Vagina (tissue), 2 donors: ENCODE data around the gene MCM3AP. TPM values are rescaled to one million over a fixed set of nuclear protein-coding genes. Genes with fewer than 3 reads are reported as not detected.

Experiments used
- DNase-seq, 2 donors: peaks; one replicate each; pipeline ENCODE4 v3.0.0-alpha.2; 2017; ENCODE audit errors: extremely low spot score in 2 of 2
- H3K27ac ChIP-seq: fragments of 200-600 bp; sonication (generic); one replicate; pipeline ENCODE4 v1.5.1; 2019
- H3K27me3 ChIP-seq: fragments of 200-600 bp; sonication (generic); one replicate; pipeline ENCODE4 v1.5.1; 2019
- H3K36me3 ChIP-seq, 2 donors: fragments of 200-600 bp; sonication (generic); one replicate each; pipeline ENCODE4 v1.5.1; 2017 to 2019
- H3K4me1 ChIP-seq: fragments of 200-600 bp; sonication (generic); one replicate; pipeline ENCODE4 v1.5.1; 2019
- H3K4me3 ChIP-seq, 2 donors: fragments of 200-600 bp; sonication (generic); 1 replicate in 1 of 2; 2 replicates in 1 of 2; pipeline ENCODE4 v1.5.1; 2016 to 2019
- H3K9me3 ChIP-seq: fragments of 200-600 bp; sonication (generic); one replicate; pipeline ENCODE4 v1.5.1; 2019
- POLR2A ChIP-seq, 2 donors: fragments of 450-650 bp; IDR thresholded peaks; one replicate each; pipeline ENCODE4 v1.6.1; 2017; ENCODE audit warnings: antibody characterized with exemption in 2 of 2, mild to moderate bottlenecking in 2 of 2, moderate library complexity in 2 of 2
- POLR2AphosphoS5 ChIP-seq, 2 donors: sonication (generic); formaldehyde crosslinking; IDR thresholded peaks; one replicate each; pipeline ENCODE4 v1.9.0; 2017; ENCODE audit warnings: antibody characterized with exemption in 2 of 2, mild to moderate bottlenecking in 2 of 2, low read depth in 1 of 2; ENCODE audit not compliant: insufficient read depth in 1 of 2
- intact Hi-C: fragments of 100-400 bp; cut with DNase I; formaldehyde crosslinking; loops from one replicate; pipeline ENCODE4 v1.15.1; 2023
- total RNA-seq: library from RNA; depleted of rRNA; stranded (reverse); fragments of >200 nt; gene quantifications from one replicate; pipeline ENCODE4 v1.2.3, GENCODE V29; 2016
- TF ChIP-seq, protein P1 (sequence below), 3 experiments: fragments of 450-650 bp in 2 of 3; fragments of 200-600 bp in 1 of 3; sonication (generic) in 1 of 3; IDR thresholded peaks; one replicate each; pipeline ENCODE4 v1.5.1; 2017 to 2019; ENCODE audit warnings: antibody characterized with exemption in 3 of 3, mild to moderate bottlenecking in 2 of 3, moderate library complexity in 2 of 3

Gene MCM3AP
- total RNA-seq, 1 donor from 2014 or later = 115 TPM

DNA sequence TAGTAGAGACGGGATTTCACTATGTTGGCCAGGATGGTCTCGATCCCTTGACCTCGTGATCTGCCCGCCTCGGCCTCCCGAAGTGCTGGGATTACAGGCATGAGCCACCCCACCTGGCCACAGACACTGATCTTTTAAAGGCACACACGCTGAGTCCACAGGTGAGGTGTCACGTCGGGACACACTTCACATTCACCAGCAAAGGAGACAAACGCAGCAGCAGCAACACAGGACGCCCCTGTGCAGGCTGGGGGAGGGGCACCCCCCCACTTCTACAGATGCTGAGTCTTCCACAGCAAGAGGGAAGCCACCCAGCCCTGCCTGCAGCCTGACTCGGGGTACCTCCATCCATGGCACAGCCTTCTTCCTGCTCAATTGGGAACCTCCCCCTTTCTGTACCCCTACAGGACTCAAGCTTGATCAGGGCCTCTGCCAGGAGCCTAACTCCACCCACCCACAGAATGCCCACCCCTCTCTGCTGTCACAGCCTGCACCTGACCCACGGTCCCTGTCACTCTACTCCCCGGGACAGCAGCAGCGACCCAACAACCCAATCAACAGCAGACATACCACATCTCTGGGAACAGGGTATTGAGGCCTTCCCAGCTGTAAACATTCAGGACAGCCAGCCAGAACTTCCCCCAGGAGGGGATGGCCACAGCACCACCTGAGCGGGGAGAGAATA is 66.4 kb downstream of the MCM3AP start:
- H3K27ac ChIP-seq = no peak overlapping the region
- no peak for TF ChIP-seq POLR2AphosphoS5 (IDR thresholded peaks at IDR 0.05; ENCODE audit: insufficient read depth in 1 of 2, low read depth in 1 of 2)
- no peak for TF ChIP-seq POLR2A (IDR thresholded peaks at IDR 0.05)
- TF ChIP-seq, protein P1, sequence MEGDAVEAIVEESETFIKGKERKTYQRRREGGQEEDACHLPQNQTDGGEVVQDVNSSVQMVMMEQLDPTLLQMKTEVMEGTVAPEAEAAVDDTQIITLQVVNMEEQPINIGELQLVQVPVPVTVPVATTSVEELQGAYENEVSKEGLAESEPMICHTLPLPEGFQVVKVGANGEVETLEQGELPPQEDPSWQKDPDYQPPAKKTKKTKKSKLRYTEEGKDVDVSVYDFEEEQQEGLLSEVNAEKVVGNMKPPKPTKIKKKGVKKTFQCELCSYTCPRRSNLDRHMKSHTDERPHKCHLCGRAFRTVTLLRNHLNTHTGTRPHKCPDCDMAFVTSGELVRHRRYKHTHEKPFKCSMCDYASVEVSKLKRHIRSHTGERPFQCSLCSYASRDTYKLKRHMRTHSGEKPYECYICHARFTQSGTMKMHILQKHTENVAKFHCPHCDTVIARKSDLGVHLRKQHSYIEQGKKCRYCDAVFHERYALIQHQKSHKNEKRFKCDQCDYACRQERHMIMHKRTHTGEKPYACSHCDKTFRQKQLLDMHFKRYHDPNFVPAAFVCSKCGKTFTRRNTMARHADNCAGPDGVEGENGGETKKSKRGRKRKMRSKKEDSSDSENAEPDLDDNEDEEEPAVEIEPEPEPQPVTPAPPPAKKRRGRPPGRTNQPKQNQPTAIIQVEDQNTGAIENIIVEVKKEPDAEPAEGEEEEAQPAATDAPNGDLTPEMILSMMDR (IDR thresholded peaks at IDR 0.05) = no peak
- no peak for DNase-seq
- H3K4me3 ChIP-seq = no peak overlapping the region
- H3K9me3 ChIP-seq = no peaks in the 10 kb centered on the region
- H3K36me3 ChIP-seq = peaks cover 0 to 33% of the 10 kb centered on the region in 2 donors
- no peaks in the 10 kb centered on the region for H3K27me3 ChIP-seq
- intact Hi-C loops = no loop called here
- H3K4me1 ChIP-seq = no peaks in the 10 kb centered on the region

DNA sequence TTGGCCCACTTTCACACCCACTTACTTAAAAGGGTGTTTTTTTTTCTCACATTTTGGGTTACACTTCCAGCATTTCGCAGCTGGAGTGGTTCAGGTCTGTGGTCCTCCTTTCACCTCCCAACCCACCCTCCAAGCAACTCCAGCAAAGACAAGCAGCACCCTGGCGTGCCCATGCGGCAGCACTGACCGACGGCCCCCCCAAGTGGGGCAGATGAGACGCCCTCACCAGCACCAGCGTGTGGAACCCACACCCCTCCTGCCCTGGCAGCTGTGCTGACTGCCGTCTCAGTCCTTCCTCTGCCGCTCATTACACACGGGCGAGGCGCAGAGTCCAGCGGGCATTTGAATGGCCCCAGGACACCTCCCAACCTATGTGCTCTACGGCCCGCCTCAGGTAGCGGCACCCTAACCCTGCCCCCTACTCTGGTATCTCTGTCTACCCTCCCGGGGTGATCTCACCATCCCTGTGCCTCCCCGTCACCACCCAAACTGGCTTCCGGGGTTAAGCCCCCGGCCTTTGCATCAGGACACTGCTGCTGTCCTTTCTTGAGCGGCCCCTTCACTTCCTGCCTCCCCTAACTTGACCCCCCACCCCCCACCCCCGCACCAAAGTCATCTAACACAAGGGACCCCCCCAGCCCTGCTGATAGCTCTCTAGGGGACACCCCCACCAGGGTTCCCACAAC is 67.8 kb downstream of the MCM3AP start:
- no peaks in the 10 kb centered on the region for H3K4me1 ChIP-seq
- H3K27me3 ChIP-seq = no peaks in the 10 kb centered on the region
- H3K36me3 ChIP-seq = peaks cover 0 to 43% of the 10 kb centered on the region in 2 donors
- no peaks in the 10 kb centered on the region for H3K9me3 ChIP-seq
- intact Hi-C loops = no loop called here
- no peak overlapping the region for H3K27ac ChIP-seq
- TF ChIP-seq POLR2A (IDR thresholded peaks at IDR 0.05) = no peak
- TF ChIP-seq, protein P1 (IDR thresholded peaks at IDR 0.05) = no peak
- TF ChIP-seq POLR2AphosphoS5 (IDR thresholded peaks at IDR 0.05; ENCODE audit: insufficient read depth in 1 of 2, low read depth in 1 of 2) = no peak
- no peak for DNase-seq
- no peak overlapping the region for H3K4me3 ChIP-seq

DNA sequence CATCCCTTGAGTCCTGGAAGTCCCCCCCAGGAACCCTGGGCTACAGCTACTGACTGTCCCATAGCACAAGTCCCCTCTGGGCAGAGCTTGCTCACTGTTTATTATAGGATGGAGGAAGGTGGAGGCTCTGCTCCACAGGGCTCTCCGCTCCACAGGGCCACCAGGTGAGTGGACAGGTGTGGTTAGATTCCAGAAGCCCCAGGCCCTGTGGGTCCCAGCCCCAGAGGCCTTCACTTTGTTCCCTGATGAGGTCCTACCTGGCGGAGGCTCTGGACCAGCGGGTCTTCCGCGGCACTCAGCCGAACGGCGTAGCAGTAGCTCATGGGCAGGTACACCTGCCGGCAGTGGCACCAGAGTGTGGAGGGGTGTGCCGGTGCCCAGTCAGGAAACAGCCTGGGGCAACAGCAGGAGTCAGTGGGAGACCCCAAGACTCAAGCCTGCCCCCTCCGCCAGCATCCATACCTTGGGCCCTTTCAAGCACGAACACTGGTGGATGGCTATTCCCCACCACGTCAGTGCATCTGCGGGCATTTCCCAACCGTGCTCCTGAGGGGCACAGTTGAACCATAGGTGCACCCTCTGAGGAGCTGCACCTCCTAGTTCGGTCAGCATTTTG is 69.2 kb downstream of the MCM3AP start:
- Histone ChIP-seq H3K36me3 (peaks cover 0 to 50% of the 10 kb centered on the region in 2 donors), H3K27me3 (no peaks in the 10 kb centered on the region), H3K27ac (no peak overlapping the region), H3K4me3 (no peak overlapping the region), H3K4me1 (no peaks in the 10 kb centered on the region), H3K9me3 (no peaks in the 10 kb centered on the region)
- TF ChIP-seq, protein P1 (IDR thresholded peaks at IDR 0.05) = no peak
- TF ChIP-seq POLR2AphosphoS5 (IDR thresholded peaks at IDR 0.05; ENCODE audit: insufficient read depth in 1 of 2, low read depth in 1 of 2) (no peak), POLR2A (IDR thresholded peaks at IDR 0.05) (no peak)
- intact Hi-C loops = no loop called here
- no peak for DNase-seq

DNA sequence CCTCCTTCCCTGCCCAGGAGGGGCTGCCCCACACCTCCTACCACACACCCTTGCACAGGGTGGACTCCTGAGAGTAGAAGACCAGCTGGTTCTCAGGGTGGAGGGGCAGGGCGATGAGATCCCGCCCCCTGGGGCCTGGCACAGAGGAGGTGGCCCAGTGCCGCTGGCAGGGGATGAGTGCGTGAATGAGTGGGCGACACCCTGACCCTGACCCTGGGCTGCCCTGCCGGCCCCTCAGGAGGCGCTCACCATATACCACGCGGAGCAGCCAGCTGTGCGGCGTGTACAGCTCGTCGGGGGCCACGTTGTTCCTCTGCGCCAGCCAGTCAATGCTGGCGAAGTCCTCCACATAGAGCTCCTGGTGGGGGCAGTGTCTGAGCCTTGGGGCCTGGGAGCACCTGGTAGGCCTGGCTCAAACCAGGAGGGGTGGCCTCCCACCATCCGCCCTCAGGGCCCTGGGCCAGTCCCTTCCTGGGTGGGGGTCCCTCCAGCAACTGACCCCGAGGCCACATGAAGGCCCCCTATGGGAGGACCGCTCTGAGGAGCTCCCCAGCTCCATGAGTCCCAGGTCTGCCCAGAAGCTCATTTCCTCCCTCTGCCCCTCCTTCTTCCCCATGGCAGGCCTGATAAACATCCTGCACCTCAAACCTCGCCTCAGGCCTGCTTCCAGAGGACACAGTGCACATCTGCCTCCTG is 69.8 kb downstream of the MCM3AP start:
- no peak for TF ChIP-seq POLR2AphosphoS5 (IDR thresholded peaks at IDR 0.05; ENCODE audit: insufficient read depth in 1 of 2, low read depth in 1 of 2)
- no peak for TF ChIP-seq POLR2A (IDR thresholded peaks at IDR 0.05)
- TF ChIP-seq, protein P1 (IDR thresholded peaks at IDR 0.05) = no peak
- intact Hi-C loops = no loop called here
- H3K4me1 ChIP-seq = no peaks in the 10 kb centered on the region
- no peaks in the 10 kb centered on the region for H3K27me3 ChIP-seq
- peaks cover 0 to 49% of the 10 kb centered on the region in 2 donors for H3K36me3 ChIP-seq
- DNase-seq = no peak
- H3K9me3 ChIP-seq = no peaks in the 10 kb centered on the region
- no peak overlapping the region for H3K4me3 ChIP-seq
- no peak overlapping the region for H3K27ac ChIP-seq
